Kidney (tissue), 14 donors: ENCODE measurements around the gene CPEB4. TPM values are rescaled to one million over a fixed set of nuclear protein-coding genes. Genes with fewer than 3 reads are reported as not detected.

Experiments used
- DNase-seq, 5 donors: peaks; one replicate each; pipeline ENCODE4 v3.0.0-alpha.2; 2013 to 2020
- FAIRE-seq: peaks from 2 replicates; lab custom pipeline; 2012; peaks lifted over from hg19 to GRCh38; lab: Jason Lieb, UNC
- H3K27ac ChIP-seq, 2 donors: one replicate each; pipeline ENCODE4 v1.7.0; 2013; ENCODE audit warnings: low read depth in 2 of 2, low read length in 2 of 2, inconsistent platforms in 1 of 2
- H3K27me3 ChIP-seq: one replicate; pipeline ENCODE4 v1.7.1; 2013; ENCODE audit warnings: low read length, inconsistent platforms; ENCODE audit not compliant: control insufficient read depth, insufficient read depth
- H3K36me3 ChIP-seq, 3 donors: one replicate each; pipeline versions ENCODE4 v1.7.0 to v1.7.1; 2013; ENCODE audit warnings: low read length in 3 of 3, control low read depth in 1 of 3, inconsistent platforms in 1 of 3; ENCODE audit not compliant: insufficient read depth in 3 of 3, control insufficient read depth in 2 of 3
- H3K4me1 ChIP-seq, 3 donors: one replicate each; pipeline versions ENCODE4 v1.7.0 to v1.7.1; 2013; ENCODE audit warnings: low read length in 3 of 3, inconsistent platforms in 1 of 3, low read depth in 1 of 3; ENCODE audit not compliant: control insufficient read depth in 2 of 3, insufficient read depth in 2 of 3
- H3K4me3 ChIP-seq, 3 donors: one replicate each; pipeline versions ENCODE4 v1.7.0 to v1.8.1; 2013; ENCODE audit warnings: low read length in 3 of 3, control low read depth in 1 of 3, inconsistent platforms in 1 of 3
- H3K9ac ChIP-seq, 3 donors: one replicate each; pipeline versions ENCODE4 v1.7.0 to v1.7.1; 2013; ENCODE audit warnings: low read length in 3 of 3, control low read depth in 1 of 3, inconsistent platforms in 1 of 3
- H3K9me3 ChIP-seq, 3 donors: one replicate each; pipeline versions ENCODE4 v1.7.0 to v1.7.1; 2013; ENCODE audit warnings: low read length in 3 of 3, control low read depth in 1 of 3, inconsistent platforms in 1 of 3; ENCODE audit not compliant: control insufficient read depth in 2 of 3, insufficient read depth in 1 of 3
- intact Hi-C: fragments of 100-400 bp; cut with DNase I; formaldehyde crosslinking; loops from one replicate; pipeline ENCODE4 v1.11.1; 2022
- polyA plus RNA-seq: library from polyadenylated mRNA; stranded (reverse); fragments of 350-450 nt; fragmentation: Illumina TruSeq; extraction: RNeasy Lipid Tissue Mini Kit (QIAGEN cat#74804); gene quantifications from one replicate; pipeline ENCODE4 v1.2.3, GENCODE V29; 2014; ENCODE audit warnings: low read depth, low replicate concordance; ENCODE audit not compliant: insufficient read depth
- total RNA-seq: library from RNA; stranded (reverse); fragmentation: NEBNext Ultra II Directional; extraction: Animal tissue kit (Norgen Biotek cat#: 25700); gene quantifications from one replicate; pipeline ENCODE4 v1.2.1, GENCODE V29; 2021
- TF ChIP-seq, protein P1 (sequence below): IDR thresholded peaks from 3 replicates; pipeline ENCODE4 v1.5.1; 2012; ENCODE audit warnings: mild to moderate bottlenecking, moderate library complexity, borderline replicate concordance; ENCODE audit not compliant: insufficient read depth; ENCODE audit errors: extremely low read depth
- donor health status: control.
- donor health status: control.
- donor health status: control.
- donor health status: control.
- donor health status: control.
- donor health status: DM: yes; HTN: yes; CAD: no.
- donor health status: Normal renal cell carcinoma (clear cell type).

CPEB4 gene
- total and polyA plus RNA-seq, 2 donors from 2014 or later, result 9.5 to 73.0 TPM

DNA sequence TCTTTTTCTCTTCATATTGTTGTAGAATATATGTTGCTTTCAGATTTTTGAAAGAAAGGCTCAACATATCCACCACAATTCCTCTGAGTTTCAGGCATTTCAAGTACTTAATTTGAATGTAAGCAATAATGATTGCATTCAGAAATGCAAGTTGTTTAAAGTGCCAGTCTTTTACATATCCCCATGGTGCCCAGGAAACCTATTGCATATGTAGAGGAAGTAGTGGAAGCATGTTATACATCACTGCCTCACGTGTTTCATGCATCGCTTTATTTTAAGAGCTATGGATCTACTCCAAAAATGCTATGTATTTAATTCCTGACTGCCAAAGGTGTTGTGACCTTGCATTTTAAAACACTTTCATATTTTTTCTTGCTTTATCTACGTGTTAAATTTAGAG, 28.1 kb downstream of the CPEB4 start:
- H3K27me3 ChIP-seq, result no peaks in the 10 kb centered on the region
- H3K27ac ChIP-seq, result peak overlapping the region in 1 of 2 donors; percentile 40
- H3K4me1 ChIP-seq, result peaks cover 3 to 44% (median 16%) of the 10 kb centered on the region in 3 donors

DNA sequence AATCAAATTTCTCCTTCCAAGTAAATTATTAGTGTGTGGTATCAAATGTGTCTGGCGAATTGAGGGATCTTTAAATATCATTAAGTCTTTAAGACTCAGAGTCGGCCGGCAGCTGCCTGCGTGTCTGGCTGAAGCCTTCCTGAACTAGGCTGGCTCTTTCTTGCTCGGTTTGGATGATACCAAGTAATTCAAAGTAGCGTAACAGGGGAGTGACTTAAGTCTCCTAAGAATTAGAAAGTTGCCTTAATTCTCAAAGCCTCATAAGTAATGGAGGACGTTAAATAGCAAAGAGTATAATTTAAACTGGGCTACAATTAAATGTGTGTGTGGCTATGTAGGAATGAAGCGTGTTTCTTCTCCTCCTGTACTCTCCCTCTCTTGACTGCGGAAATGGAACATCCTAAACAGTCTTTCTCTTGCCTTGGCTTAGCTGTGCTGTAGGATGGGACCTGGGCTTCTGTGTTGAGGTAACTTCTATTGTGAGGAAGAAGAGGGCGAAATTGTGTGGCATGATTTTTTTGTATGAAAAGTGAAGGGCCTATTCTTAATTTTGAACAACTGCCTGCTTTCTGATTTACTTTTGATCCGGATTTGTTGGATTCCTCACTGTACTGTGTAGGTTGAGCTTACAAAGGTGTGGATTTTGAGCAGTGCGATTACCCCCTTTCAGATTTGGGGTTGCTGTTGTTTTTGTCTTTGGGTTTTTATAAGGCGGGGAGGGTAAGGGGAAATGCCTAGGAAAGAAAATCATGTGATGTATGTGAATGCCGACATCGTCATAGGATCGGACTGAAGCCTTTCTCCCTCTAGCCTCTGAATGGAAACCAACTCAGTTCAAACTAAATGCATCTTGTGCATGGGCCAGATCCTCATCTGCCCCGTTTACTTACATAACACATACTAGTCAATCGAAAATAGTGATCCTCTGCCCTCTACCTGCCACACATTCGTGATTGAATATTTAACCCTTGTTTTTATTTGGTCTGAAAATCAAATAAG, 29.9 kb downstream of the CPEB4 start:
- Histone ChIP-seq H3K36me3 (peaks cover 0 to 18% (median 0%) of the 10 kb centered on the region in 3 donors), H3K27me3 (no peaks in the 10 kb centered on the region), H3K9ac (peak overlapping the region; percentile 13 to 86 (median 44)), H3K27ac (peak overlapping the region; percentile 14 to 64), H3K4me1 (peaks cover 3 to 52% (median 25%) of the 10 kb centered on the region in 3 donors), H3K9me3 (no peaks in the 10 kb centered on the region), H3K4me3 (peak overlapping the region; percentile 27 to 88 (median 68))
- intact Hi-C loops, result no loop called here
- DNase-seq (peak; percentile 59 to 95 (median 73)), FAIRE-seq (no peak)
- TF ChIP-seq, protein P1, sequence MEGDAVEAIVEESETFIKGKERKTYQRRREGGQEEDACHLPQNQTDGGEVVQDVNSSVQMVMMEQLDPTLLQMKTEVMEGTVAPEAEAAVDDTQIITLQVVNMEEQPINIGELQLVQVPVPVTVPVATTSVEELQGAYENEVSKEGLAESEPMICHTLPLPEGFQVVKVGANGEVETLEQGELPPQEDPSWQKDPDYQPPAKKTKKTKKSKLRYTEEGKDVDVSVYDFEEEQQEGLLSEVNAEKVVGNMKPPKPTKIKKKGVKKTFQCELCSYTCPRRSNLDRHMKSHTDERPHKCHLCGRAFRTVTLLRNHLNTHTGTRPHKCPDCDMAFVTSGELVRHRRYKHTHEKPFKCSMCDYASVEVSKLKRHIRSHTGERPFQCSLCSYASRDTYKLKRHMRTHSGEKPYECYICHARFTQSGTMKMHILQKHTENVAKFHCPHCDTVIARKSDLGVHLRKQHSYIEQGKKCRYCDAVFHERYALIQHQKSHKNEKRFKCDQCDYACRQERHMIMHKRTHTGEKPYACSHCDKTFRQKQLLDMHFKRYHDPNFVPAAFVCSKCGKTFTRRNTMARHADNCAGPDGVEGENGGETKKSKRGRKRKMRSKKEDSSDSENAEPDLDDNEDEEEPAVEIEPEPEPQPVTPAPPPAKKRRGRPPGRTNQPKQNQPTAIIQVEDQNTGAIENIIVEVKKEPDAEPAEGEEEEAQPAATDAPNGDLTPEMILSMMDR, result no peak

More for the DNA sequence above, 28.1 kb downstream of the CPEB4 start:
- no peaks in the 10 kb centered on the region for H3K9me3 ChIP-seq
- FAIRE-seq (no peak), DNase-seq (peak in 2 of 5 donors; percentile 32 to 36)
- TF ChIP-seq, protein P1, result no peak
- peaks cover 0 to 19% (median 0%) of the 10 kb centered on the region in 3 donors for H3K36me3 ChIP-seq
- intact Hi-C loops, result no loop called here
- H3K9ac ChIP-seq, result peak overlapping the region in 1 of 3 donors; percentile 43
- no peak overlapping the region for H3K4me3 ChIP-seq

DNA sequence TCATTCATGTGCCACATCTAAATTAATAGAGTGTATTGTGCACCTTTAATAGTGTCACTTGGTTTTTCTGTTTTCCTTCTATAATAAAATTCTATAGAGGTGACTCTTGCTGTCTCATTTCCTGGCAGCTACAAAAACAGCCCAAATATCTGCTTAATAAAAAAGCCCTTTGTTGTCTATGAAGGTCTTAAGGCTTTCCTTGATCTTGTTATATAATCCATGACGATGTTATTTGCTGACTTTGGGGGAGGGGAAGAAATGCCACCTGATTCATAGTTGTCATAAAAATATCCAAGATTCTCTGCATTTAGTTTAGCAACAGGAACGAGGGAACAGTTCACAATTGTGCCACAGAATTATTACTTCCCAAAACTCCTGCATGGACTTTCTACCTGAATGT, 31.3 kb downstream of the CPEB4 start:
- Histone ChIP-seq H3K27ac (peak overlapping the region in 1 of 2 donors; percentile 78), H3K4me3 (no peak overlapping the region), H3K9me3 (no peaks in the 10 kb centered on the region), H3K36me3 (peaks cover 0 to 18% (median 0%) of the 10 kb centered on the region in 3 donors), H3K4me1 (peaks cover 3 to 57% (median 26%) of the 10 kb centered on the region in 3 donors), H3K9ac (peak overlapping the region in 1 of 3 donors; percentile 35), H3K27me3 (no peaks in the 10 kb centered on the region)
- TF ChIP-seq, protein P1, result no peak
- FAIRE-seq (no peak), DNase-seq (no peak)
- intact Hi-C loops, result no loop called here
